HG03354 (cell line): ENCODE data around the gene ACSF2.
A peak's percentile ranks its signal among the peaks of the same experiment; 100 is the strongest.

Source experiments
- ATAC-seq: cut with Tn5 transposase; IDR thresholded peaks from one replicate; pipeline ENCODE4 v1.9.1; 2021; ENCODE audit warnings: mild to moderate bottlenecking; ENCODE audit not compliant: unreplicated experiment, poor library complexity, severe bottlenecking

The ACSF2 gene

GRCh38 chr17:50491505-50491904, 65.5 kb downstream of the ACSF2 start:
- no peak for ATAC-seq

GRCh38 chr17:50492214-50492613, 66.2 kb downstream of the ACSF2 start:
- no peak for ATAC-seq

- no peak for ATAC-seq
These were observed 67.7 kb downstream of the ACSF2 start for GRCh38 chr17:50493744-50494143.

- ATAC-seq: no peak
These were observed 69.3 kb downstream of the ACSF2 start for GRCh38 chr17:50495217-50495823.

- ATAC-seq: no peak
These were observed 69.9 kb downstream of the ACSF2 start for GRCh38 chr17:50495918-50496317.

- ATAC-seq: no peak
These were observed 72.2 kb downstream of the ACSF2 start for GRCh38 chr17:50498021-50498874.

- ATAC-seq: no peak
These were observed 73.3 kb downstream of the ACSF2 start for GRCh38 chr17:50499270-50499669.

GRCh38 chr17:50499721-50500120, 73.7 kb downstream of the ACSF2 start:
- ATAC-seq: no peak

- no peak for ATAC-seq
These were observed 75.0 kb downstream of the ACSF2 start for GRCh38 chr17:50501054-50501453.

GRCh38 chr17:50502301-50502990, 76.4 kb downstream of the ACSF2 start:
- ATAC-seq: no peak

GRCh38 chr17:50505591-50506130, 79.6 kb downstream of the ACSF2 start:
- ATAC-seq: no peak

GRCh38 chr17:50506298-50506697, 80.3 kb downstream of the ACSF2 start:
- no peak for ATAC-seq

- ATAC-seq: peak; percentile 37
These were observed 82.0 kb downstream of the ACSF2 start, which contains the start of gene MYCBPAP for GRCh38 chr17:50507871-50508572. MYCBPAP (plus strand) TSS chr17:50508439; CDS start chr17:50508675, 236 bp downstream.

GRCh38 chr17:50508573-50509460, 82.8 kb downstream of the ACSF2 start:
- ATAC-seq: no peak

- ATAC-seq: peak; percentile 90
These were observed 85.0 kb downstream of the ACSF2 start for GRCh38 chr17:50511058-50511457.

GRCh38 chr17:50513495-50513894, 87.5 kb downstream of the ACSF2 start:
- no peak for ATAC-seq

GRCh38 chr17:50514388-50514787, 88.4 kb downstream of the ACSF2 start:
- ATAC-seq: no peak

GRCh38 chr17:50514936-50515702, 89.1 kb downstream of the ACSF2 start:
- no peak for ATAC-seq
